ENCODE data around the gene ATP2B2.

DNA sequence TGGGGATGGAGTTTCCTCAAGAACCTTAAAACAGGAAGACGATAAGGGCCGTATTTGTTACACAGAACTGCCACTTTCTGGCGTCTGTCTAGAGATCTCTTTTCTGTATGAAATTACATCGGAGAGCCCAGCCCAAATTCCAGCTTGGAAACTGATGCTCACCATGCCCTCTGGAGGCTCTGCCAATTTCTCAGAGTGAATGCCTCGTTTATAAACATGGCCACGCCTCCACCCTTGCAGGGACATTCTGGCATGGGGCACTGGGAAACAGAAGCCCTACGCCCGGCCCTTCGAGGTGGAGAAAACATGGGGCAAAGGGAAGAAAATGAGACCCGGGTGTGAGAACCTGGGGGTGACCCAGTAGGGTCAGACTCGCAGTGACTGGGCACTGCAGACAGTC is 131.1 kb downstream of the ATP2B2 start:
- no peak for TF ChIP-seq YY1 (IDR thresholded peaks at IDR 0.05; ENCODE audit: insufficient read depth, insufficient read length)
- TF ChIP-seq ZNF274 (IDR thresholded peaks at IDR 0.05; ENCODE audit: low read depth, low read length): no peak
- TF ChIP-seq SUZ12 (IDR thresholded peaks at IDR 0.05; ENCODE audit: extremely low read depth, insufficient read depth, insufficient read length): no peak
